ENCODE results near the gene ZNF76. TPM values are rescaled to one million over a fixed set of nuclear protein-coding genes. Genes with fewer than 3 reads are reported as not detected.
A peak's percentile ranks its signal among the peaks of the same experiment; 100 is the strongest.

ZNF76 gene
- total RNA-seq, 1 donor from 2014 or later = 20.3 TPM

DNA sequence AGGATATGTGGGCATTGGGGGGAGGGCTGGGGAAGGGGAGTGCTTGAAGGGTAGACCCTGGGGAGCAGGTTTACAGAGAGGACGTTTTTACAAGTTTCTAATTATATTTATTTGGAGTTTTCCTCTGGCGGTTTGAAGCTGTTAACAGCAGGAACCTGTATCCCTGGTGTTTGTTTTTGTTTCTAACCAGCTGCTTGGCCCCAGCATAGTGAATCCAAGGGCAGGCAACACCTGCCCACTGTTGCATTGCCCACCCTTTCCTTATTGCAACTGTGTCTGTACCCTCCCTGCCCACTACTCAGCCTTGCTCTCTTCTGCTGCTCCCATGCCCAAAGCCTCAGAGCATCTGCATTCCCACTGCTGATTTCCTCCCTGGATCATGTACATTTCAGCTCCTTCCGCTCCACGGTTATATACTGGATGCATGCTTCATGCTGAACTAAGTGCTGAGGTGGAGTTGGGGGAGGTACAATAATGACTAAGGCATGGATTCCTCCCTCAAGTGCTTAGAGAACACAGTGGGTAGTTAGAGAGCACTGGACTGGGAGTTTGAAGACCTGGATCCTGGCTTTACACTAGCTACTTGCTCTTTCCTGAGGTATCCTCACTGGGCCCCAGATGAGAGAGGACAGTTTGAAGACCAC, 39.7 kb upstream of the ZNF76 start:
- no peak for DNase-seq (ENCODE audit: low spot score)
- Mint-ChIP-seq H3K4me3 (ENCODE audit: unreplicated experiment) (no peak overlapping the region), H3K9me3 (ENCODE audit: low read depth) (no peaks in the 10 kb centered on the region), H3K27me3 (ENCODE audit: low read depth) (no peaks in the 10 kb centered on the region), H3K36me3 (ENCODE audit: low read depth) (peaks cover 2% of the 10 kb centered on the region), H3K27ac (ENCODE audit: unreplicated experiment) (peak overlapping the region; percentile 9), H3K4me1 (ENCODE audit: low read depth) (peaks cover 64% of the 10 kb centered on the region)
- TF ChIP-seq, protein P1, sequence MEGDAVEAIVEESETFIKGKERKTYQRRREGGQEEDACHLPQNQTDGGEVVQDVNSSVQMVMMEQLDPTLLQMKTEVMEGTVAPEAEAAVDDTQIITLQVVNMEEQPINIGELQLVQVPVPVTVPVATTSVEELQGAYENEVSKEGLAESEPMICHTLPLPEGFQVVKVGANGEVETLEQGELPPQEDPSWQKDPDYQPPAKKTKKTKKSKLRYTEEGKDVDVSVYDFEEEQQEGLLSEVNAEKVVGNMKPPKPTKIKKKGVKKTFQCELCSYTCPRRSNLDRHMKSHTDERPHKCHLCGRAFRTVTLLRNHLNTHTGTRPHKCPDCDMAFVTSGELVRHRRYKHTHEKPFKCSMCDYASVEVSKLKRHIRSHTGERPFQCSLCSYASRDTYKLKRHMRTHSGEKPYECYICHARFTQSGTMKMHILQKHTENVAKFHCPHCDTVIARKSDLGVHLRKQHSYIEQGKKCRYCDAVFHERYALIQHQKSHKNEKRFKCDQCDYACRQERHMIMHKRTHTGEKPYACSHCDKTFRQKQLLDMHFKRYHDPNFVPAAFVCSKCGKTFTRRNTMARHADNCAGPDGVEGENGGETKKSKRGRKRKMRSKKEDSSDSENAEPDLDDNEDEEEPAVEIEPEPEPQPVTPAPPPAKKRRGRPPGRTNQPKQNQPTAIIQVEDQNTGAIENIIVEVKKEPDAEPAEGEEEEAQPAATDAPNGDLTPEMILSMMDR (IDR thresholded peaks at IDR 0.05) = no peak

DNA sequence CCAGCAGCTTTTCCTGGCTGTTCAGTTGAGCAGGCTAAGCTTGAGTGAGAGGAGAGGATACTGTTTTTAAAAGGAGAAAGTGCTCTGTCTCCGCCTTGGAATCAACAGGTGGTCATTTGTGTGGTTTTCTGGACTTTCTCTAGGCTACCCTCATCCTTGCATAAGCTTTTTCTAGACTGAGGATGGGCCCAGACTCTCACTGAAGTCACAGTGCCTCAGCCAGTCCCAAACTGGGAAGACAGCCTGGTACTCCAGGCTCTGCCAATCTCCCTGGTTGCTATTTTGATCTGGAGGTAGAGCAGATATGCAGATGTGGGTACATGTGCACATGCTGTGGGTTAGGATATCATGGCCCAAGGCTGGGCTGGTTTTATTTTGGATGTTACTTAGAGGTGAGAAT, 38.8 kb upstream of the ZNF76 start:
- no peaks in the 10 kb centered on the region for H3K27me3 Mint-ChIP-seq (ENCODE audit: low read depth)
- no peak overlapping the region for H3K27ac Mint-ChIP-seq (ENCODE audit: unreplicated experiment)
- no peak overlapping the region for H3K4me3 Mint-ChIP-seq (ENCODE audit: unreplicated experiment)
- peaks cover 55% of the 10 kb centered on the region for H3K4me1 Mint-ChIP-seq (ENCODE audit: low read depth)
- H3K36me3 Mint-ChIP-seq (ENCODE audit: low read depth) = peaks cover 2% of the 10 kb centered on the region
- TF ChIP-seq, protein P1 (IDR thresholded peaks at IDR 0.05) = no peak
- no peak for DNase-seq (ENCODE audit: low spot score)
- no peaks in the 10 kb centered on the region for H3K9me3 Mint-ChIP-seq (ENCODE audit: low read depth)

DNA sequence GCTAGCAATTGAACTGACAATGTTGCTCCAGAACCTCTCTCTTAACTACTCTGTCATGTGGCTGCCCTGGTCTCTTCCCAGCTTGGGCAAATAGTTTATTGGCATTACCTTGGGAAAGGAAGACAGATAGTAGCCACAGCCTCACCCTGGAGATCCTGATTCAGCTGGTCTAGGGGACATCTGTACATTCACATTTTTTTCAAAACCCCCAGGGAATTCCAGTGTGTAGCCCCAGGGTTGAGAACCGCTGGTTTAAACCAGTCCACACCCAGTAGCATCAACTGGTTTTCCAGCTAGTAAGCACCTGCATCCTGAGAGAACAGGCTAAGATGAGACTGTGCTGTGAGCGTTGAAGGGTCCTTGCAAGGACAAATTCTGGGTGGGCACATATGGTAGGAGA, 36.1 kb upstream of the ZNF76 start:
- peaks cover 28% of the 10 kb centered on the region for H3K4me1 Mint-ChIP-seq (ENCODE audit: low read depth)
- no peak for DNase-seq (ENCODE audit: low spot score)
- H3K27me3 Mint-ChIP-seq (ENCODE audit: low read depth) = no peaks in the 10 kb centered on the region
- no peaks in the 10 kb centered on the region for H3K9me3 Mint-ChIP-seq (ENCODE audit: low read depth)
- peaks cover 2% of the 10 kb centered on the region for H3K36me3 Mint-ChIP-seq (ENCODE audit: low read depth)
- H3K27ac Mint-ChIP-seq (ENCODE audit: unreplicated experiment) = no peak overlapping the region
- TF ChIP-seq, protein P1 (IDR thresholded peaks at IDR 0.05) = no peak
- H3K4me3 Mint-ChIP-seq (ENCODE audit: unreplicated experiment) = no peak overlapping the region

DNA sequence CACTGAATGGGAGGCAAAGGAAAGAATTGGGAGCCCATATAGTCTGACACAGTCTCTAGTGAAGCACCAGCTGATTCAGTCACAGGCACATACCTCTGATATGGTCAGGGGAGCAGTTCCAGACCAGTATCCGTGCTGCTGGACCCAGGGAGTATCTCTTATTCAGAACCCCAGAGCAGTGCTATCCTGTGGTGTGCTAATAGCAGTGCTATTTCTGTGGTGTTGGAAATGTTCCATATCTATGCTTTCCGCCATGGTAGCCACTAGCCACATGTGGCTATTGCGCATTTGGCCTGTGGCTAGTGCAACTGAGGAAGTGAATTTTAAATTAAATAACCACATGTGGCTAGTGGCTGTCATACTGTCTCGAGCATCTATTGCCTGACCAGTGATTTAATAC, 34.8 kb upstream of the ZNF76 start:
- TF ChIP-seq, protein P1 (IDR thresholded peaks at IDR 0.05) = no peak
- no peak for DNase-seq (ENCODE audit: low spot score)
- no peaks in the 10 kb centered on the region for H3K9me3 Mint-ChIP-seq (ENCODE audit: low read depth)
- peaks cover 15% of the 10 kb centered on the region for H3K4me1 Mint-ChIP-seq (ENCODE audit: low read depth)
- no peaks in the 10 kb centered on the region for H3K27me3 Mint-ChIP-seq (ENCODE audit: low read depth)
- H3K27ac Mint-ChIP-seq (ENCODE audit: unreplicated experiment) = no peak overlapping the region
- no peak overlapping the region for H3K4me3 Mint-ChIP-seq (ENCODE audit: unreplicated experiment)
- H3K36me3 Mint-ChIP-seq (ENCODE audit: low read depth) = peaks cover 3% of the 10 kb centered on the region

DNA sequence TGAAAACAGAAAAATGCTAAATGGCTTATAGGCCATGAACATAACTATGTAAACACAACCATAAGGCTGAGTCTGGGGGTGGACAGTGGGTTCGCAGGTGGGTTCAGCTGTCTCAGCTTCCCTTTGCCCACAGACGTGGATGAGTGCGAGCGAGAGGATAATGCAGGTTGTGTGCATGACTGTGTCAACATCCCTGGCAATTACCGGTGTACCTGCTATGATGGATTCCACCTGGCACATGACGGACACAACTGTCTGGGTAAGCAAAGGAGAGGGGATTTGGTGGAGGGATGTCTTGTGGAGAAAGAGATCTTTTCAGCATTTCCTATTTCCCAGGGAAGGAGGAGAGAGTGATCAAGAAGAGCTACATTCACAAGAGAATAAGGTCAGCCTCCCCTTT, 31.1 kb upstream of the ZNF76 start:
- Mint-ChIP-seq H3K36me3 (ENCODE audit: low read depth) (peaks cover 15% of the 10 kb centered on the region), H3K4me1 (ENCODE audit: low read depth) (peaks cover 22% of the 10 kb centered on the region), H3K27ac (ENCODE audit: unreplicated experiment) (no peak overlapping the region), H3K4me3 (ENCODE audit: unreplicated experiment) (no peak overlapping the region), H3K9me3 (ENCODE audit: low read depth) (no peaks in the 10 kb centered on the region), H3K27me3 (ENCODE audit: low read depth) (no peaks in the 10 kb centered on the region)
- DNase-seq (ENCODE audit: low spot score) = no peak
- TF ChIP-seq, protein P1 (IDR thresholded peaks at IDR 0.05) = no peak
